Measurements from ENCODE around the gene ROBO1. TPM values are rescaled to one million over a fixed set of nuclear protein-coding genes. Genes with fewer than 3 reads are reported as not detected.

ROBO1 gene
- total RNA-seq, 1 donor from 2014 or later, result 43.7 TPM

GRCh38 chr3:79074558-79074957, 693.2 kb downstream of the ROBO1 start:
- Mint-ChIP-seq H3K27me3 (ENCODE audit: low read depth) (no peaks in the 10 kb centered on the region), H3K36me3 (ENCODE audit: low read depth) (no peaks in the 10 kb centered on the region), H3K4me3 (ENCODE audit: unreplicated experiment) (no peak overlapping the region), H3K4me1 (ENCODE audit: low read depth) (no peaks in the 10 kb centered on the region), H3K27ac (ENCODE audit: unreplicated experiment) (no peak overlapping the region), H3K9me3 (ENCODE audit: low read depth) (no peaks in the 10 kb centered on the region)
- DNase-seq (ENCODE audit: low spot score), result no peak
- no peak for TF ChIP-seq CTCF (IDR thresholded peaks at IDR 0.05)

GRCh38 chr3:79067734-79068133, 700.1 kb downstream of the ROBO1 start:
- H3K9me3 Mint-ChIP-seq (ENCODE audit: low read depth), result peaks cover 2% of the 10 kb centered on the region
- no peaks in the 10 kb centered on the region for H3K4me1 Mint-ChIP-seq (ENCODE audit: low read depth)
- no peaks in the 10 kb centered on the region for H3K27me3 Mint-ChIP-seq (ENCODE audit: low read depth)
- TF ChIP-seq CTCF (IDR thresholded peaks at IDR 0.05), result no peak
- no peaks in the 10 kb centered on the region for H3K36me3 Mint-ChIP-seq (ENCODE audit: low read depth)
- no peak overlapping the region for H3K4me3 Mint-ChIP-seq (ENCODE audit: unreplicated experiment)
- no peak for DNase-seq (ENCODE audit: low spot score)
- no peak overlapping the region for H3K27ac Mint-ChIP-seq (ENCODE audit: unreplicated experiment)

GRCh38 chr3:79066481-79066880, 701.3 kb downstream of the ROBO1 start:
- Mint-ChIP-seq H3K4me1 (ENCODE audit: low read depth) (no peaks in the 10 kb centered on the region), H3K36me3 (ENCODE audit: low read depth) (no peaks in the 10 kb centered on the region), H3K27ac (ENCODE audit: unreplicated experiment) (no peak overlapping the region), H3K9me3 (ENCODE audit: low read depth) (peaks cover 8% of the 10 kb centered on the region), H3K4me3 (ENCODE audit: unreplicated experiment) (no peak overlapping the region), H3K27me3 (ENCODE audit: low read depth) (no peaks in the 10 kb centered on the region)
- DNase-seq (ENCODE audit: low spot score), result no peak
- TF ChIP-seq CTCF (IDR thresholded peaks at IDR 0.05), result no peak

- TF ChIP-seq CTCF (IDR thresholded peaks at IDR 0.05), result no peak
- peaks cover 18% of the 10 kb centered on the region for H3K9me3 Mint-ChIP-seq (ENCODE audit: low read depth)
- H3K4me3 Mint-ChIP-seq (ENCODE audit: unreplicated experiment), result no peak overlapping the region
- no peaks in the 10 kb centered on the region for H3K4me1 Mint-ChIP-seq (ENCODE audit: low read depth)
- H3K27me3 Mint-ChIP-seq (ENCODE audit: low read depth), result no peaks in the 10 kb centered on the region
- H3K36me3 Mint-ChIP-seq (ENCODE audit: low read depth), result peaks cover 2% of the 10 kb centered on the region
- DNase-seq (ENCODE audit: low spot score), result no peak
- H3K27ac Mint-ChIP-seq (ENCODE audit: unreplicated experiment), result no peak overlapping the region
Measured at GRCh38 chr3:79063624-79064023, 704.2 kb downstream of the ROBO1 start.

- peaks cover 5% of the 10 kb centered on the region for H3K36me3 Mint-ChIP-seq (ENCODE audit: low read depth)
- no peaks in the 10 kb centered on the region for H3K4me1 Mint-ChIP-seq (ENCODE audit: low read depth)
- H3K27ac Mint-ChIP-seq (ENCODE audit: unreplicated experiment), result no peak overlapping the region
- DNase-seq (ENCODE audit: low spot score), result no peak
- H3K9me3 Mint-ChIP-seq (ENCODE audit: low read depth), result peaks cover 27% of the 10 kb centered on the region
- no peak for TF ChIP-seq CTCF (IDR thresholded peaks at IDR 0.05)
- H3K4me3 Mint-ChIP-seq (ENCODE audit: unreplicated experiment), result no peak overlapping the region
- no peaks in the 10 kb centered on the region for H3K27me3 Mint-ChIP-seq (ENCODE audit: low read depth)
Measured at GRCh38 chr3:79057756-79058155, 710.0 kb downstream of the ROBO1 start.
